ENCODE measurements around the gene SUSD6. TPM values are rescaled to one million over a fixed set of nuclear protein-coding genes. Genes with fewer than 3 reads are reported as not detected.

SUSD6 gene
- total RNA-seq, 4 donors from 2014 or later, result 11.9 to 26.3 (median 16.2) TPM

- TF ChIP-seq POLR2A (IDR thresholded peaks at IDR 0.05) (no peak), CTCF (IDR thresholded peaks at IDR 0.05 in 4 of 5, conservative IDR thresholded peaks at IDR 0.05 in 1 of 5) (no peak)
- intact Hi-C loops (cut with DNase I; ENCODE audit: low total_unique reads), result loop anchor here (2.0 to 10.0 kb wide), 2 partner anchors 15 to 553 kb away; partner anchors contain the start of gene SLC8A3
- Histone ChIP-seq H3K27me3 (no peaks in the 10 kb centered on the region), H3K4me3 (no peak overlapping the region), H3K36me3 (no peaks in the 10 kb centered on the region), H3K9me3 (no peaks in the 10 kb centered on the region), H3K27ac (no peak overlapping the region), H3K4me1 (peaks cover 81 to 84% of the 10 kb centered on the region in 2 donors)
- DNase-seq, result no peak
- in situ Hi-C loops (cut with MboI; ENCODE audit: low sequenced_read_pairs in 4 of 4), result no loop called here
- ATAC-seq, result no peak
Measured at GRCh38 chr14:69631509-69631908, 20.1 kb downstream of the SUSD6 start.

GRCh38 chr14:69632164-69632563 lies 20.8 kb downstream of the SUSD6 start:
- Histone ChIP-seq H3K27me3 (no peaks in the 10 kb centered on the region), H3K36me3 (no peaks in the 10 kb centered on the region), H3K4me3 (no peak overlapping the region), H3K9me3 (no peaks in the 10 kb centered on the region), H3K27ac (peak overlapping the region in 3 of 4 donors; percentile 3 to 14 (median 12)), H3K4me1 (peaks cover 85 to 90% of the 10 kb centered on the region in 2 donors)
- ATAC-seq, result no peak
- DNase-seq, result no peak
- TF ChIP-seq CTCF (IDR thresholded peaks at IDR 0.05 in 4 of 5, conservative IDR thresholded peaks at IDR 0.05 in 1 of 5) (no peak), POLR2A (IDR thresholded peaks at IDR 0.05) (no peak)
- in situ Hi-C loops (cut with MboI; ENCODE audit: low sequenced_read_pairs in 4 of 4), result no loop called here
- intact Hi-C loops (cut with DNase I; ENCODE audit: low total_unique reads), result loop anchor here (10.0 kb wide), 1 partner anchor 553 kb away; the partner anchor contains the start of gene SLC8A3

- no peaks in the 10 kb centered on the region for H3K27me3 ChIP-seq
- no peaks in the 10 kb centered on the region for H3K36me3 ChIP-seq
- in situ Hi-C loops (cut with MboI; ENCODE audit: low sequenced_read_pairs in 4 of 4), result no loop called here
- H3K27ac ChIP-seq, result peak overlapping the region in 2 of 4 donors; percentile 12 to 14
- DNase-seq (no peak), ATAC-seq (no peak)
- no peak overlapping the region for H3K4me3 ChIP-seq
- peaks cover 90 to 95% of the 10 kb centered on the region in 2 donors for H3K4me1 ChIP-seq
- intact Hi-C loops (cut with DNase I; ENCODE audit: low total_unique reads), result loop anchor here (10.0 kb wide), 1 partner anchor 552 kb away; the partner anchor contains the start of gene SLC8A3
- no peak for TF ChIP-seq CTCF (IDR thresholded peaks at IDR 0.05 in 4 of 5, conservative IDR thresholded peaks at IDR 0.05 in 1 of 5)
- TF ChIP-seq POLR2A (IDR thresholded peaks at IDR 0.05), result no peak
- H3K9me3 ChIP-seq, result no peaks in the 10 kb centered on the region
Measured at GRCh38 chr14:69632593-69633151, 21.3 kb downstream of the SUSD6 start.

GRCh38 chr14:69633238-69633637 lies 21.8 kb downstream of the SUSD6 start:
- ATAC-seq (no peak), DNase-seq (no peak)
- TF ChIP-seq POLR2A (IDR thresholded peaks at IDR 0.05) (no peak), CTCF (IDR thresholded peaks at IDR 0.05 in 4 of 5, conservative IDR thresholded peaks at IDR 0.05 in 1 of 5) (no peak)
- in situ Hi-C loops (cut with MboI; ENCODE audit: low sequenced_read_pairs in 4 of 4), result no loop called here
- no peaks in the 10 kb centered on the region for H3K9me3 ChIP-seq
- no peaks in the 10 kb centered on the region for H3K36me3 ChIP-seq
- H3K27ac ChIP-seq, result peak overlapping the region in 1 of 4 donors; percentile 12
- H3K4me3 ChIP-seq, result no peak overlapping the region
- H3K27me3 ChIP-seq, result no peaks in the 10 kb centered on the region
- H3K4me1 ChIP-seq, result peaks cover 96 to 100% of the 10 kb centered on the region in 2 donors
- intact Hi-C loops (cut with DNase I; ENCODE audit: low total_unique reads), result loop anchor here (10.0 kb wide), 1 partner anchor 552 kb away; the partner anchor contains the start of gene SLC8A3
